ENCODE data around the gene SLC22A13.

- TF ChIP-seq CTCF (IDR thresholded peaks at IDR 0.05) (no peak), POLR2A (IDR thresholded peaks at IDR 0.05) (no peak)
Observed at GRCh38 chr3:38270606-38271005, 5.0 kb downstream of the SLC22A13 start.
